ENCODE data around the gene SP3. TPM values are rescaled to one million over a fixed set of nuclear protein-coding genes. Genes with fewer than 3 reads are reported as not detected.

The SP3 gene
- total and polyA plus RNA-seq, 9 of the 15 experiments (the other 6 are each of a cell fraction or from before 2014, with no cell fraction given): 12.0 to 106 (median 74.9) TPM

DNA sequence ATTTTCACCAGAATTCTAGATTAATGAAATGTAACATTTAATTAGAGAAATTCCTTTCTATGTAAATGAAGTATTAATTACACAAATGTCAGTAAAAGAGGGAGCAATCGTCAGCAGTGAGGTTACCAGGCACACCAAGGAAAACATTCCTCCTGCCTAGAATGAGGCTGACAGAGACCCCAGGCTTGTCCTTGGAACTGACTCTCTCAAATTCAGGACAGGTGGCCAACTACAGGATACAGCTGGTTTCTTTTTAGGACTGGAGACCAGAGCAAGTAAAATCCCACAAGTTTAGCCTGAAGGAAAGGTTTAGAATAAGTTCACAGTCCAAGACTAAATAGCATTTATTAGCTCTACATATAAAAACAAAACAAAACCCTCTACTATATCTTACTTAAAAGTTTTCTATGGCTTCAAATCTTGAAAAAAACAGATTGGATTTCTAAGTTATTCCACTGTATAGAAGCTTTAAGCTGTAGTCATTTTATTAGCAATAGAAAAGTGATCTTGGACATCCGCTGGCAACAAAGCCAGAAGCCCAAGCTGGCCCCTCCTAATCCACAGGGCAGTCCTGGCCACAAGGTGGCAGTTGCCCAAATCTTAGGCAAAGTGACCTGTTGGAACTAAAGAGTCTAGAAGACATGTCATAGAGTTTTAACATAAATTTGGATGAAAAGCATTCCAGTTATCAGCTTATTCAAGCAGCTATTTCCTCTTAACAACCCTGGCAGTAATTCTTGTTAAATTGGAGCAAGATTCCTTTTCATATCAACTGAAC is 81.0 kb downstream of the SP3 start:
- FAIRE-seq: peak; percentile 52
- TF ChIP-seq GABPA (tag; conservative IDR thresholded peaks at IDR 0.05; ENCODE audit: low read depth) (no peak), MAZ (CRISPR knock-in tag; conservative IDR thresholded peaks at IDR 0.05 in 1 of 2, IDR thresholded peaks at IDR 0.05 in 1 of 2) (peak in 1 of 2 experiments; percentile 33; a peak in 1 of 4 replicates), RAD21 (CRISPR knock-in tag; conservative IDR thresholded peaks at IDR 0.05 in 1 of 2, IDR thresholded peaks at IDR 0.05 in 1 of 2) (peak; percentile 56 to 78), HDAC8 (tag; IDR thresholded peaks at IDR 0.05) (no peak), BMI1 (IDR thresholded peaks at IDR 0.05; ENCODE audit: low read length) (peak; percentile 12; the same call in 1 of the 2 replicates), U2AF2 (optimal IDR thresholded peaks at IDR 0.05; ENCODE audit: low read depth, low read length) (no peak), ATF7 (IDR thresholded peaks at IDR 0.05) (0 out of 2 replicates have a peak, but pooled peaks have one; percentile 16), MNT (conservative IDR thresholded peaks at IDR 0.05) (no peak), ZNF436 (CRISPR knock-in tag; IDR thresholded peaks at IDR 0.05) (no peak)
- TF ChIP-seq, protein P1, sequence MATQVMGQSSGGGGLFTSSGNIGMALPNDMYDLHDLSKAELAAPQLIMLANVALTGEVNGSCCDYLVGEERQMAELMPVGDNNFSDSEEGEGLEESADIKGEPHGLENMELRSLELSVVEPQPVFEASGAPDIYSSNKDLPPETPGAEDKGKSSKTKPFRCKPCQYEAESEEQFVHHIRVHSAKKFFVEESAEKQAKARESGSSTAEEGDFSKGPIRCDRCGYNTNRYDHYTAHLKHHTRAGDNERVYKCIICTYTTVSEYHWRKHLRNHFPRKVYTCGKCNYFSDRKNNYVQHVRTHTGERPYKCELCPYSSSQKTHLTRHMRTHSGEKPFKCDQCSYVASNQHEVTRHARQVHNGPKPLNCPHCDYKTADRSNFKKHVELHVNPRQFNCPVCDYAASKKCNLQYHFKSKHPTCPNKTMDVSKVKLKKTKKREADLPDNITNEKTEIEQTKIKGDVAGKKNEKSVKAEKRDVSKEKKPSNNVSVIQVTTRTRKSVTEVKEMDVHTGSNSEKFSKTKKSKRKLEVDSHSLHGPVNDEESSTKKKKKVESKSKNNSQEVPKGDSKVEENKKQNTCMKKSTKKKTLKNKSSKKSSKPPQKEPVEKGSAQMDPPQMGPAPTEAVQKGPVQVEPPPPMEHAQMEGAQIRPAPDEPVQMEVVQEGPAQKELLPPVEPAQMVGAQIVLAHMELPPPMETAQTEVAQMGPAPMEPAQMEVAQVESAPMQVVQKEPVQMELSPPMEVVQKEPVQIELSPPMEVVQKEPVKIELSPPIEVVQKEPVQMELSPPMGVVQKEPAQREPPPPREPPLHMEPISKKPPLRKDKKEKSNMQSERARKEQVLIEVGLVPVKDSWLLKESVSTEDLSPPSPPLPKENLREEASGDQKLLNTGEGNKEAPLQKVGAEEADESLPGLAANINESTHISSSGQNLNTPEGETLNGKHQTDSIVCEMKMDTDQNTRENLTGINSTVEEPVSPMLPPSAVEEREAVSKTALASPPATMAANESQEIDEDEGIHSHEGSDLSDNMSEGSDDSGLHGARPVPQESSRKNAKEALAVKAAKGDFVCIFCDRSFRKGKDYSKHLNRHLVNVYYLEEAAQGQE (IDR thresholded peaks at IDR 0.05; ENCODE audit: borderline replicate concordance): peak; percentile 67; the same call in 1 of the 2 replicates
- TF ChIP-seq, protein P1 (CRISPR knock-in tag; IDR thresholded peaks at IDR 0.05; ENCODE audit: low read depth): no peak

More for the DNA sequence above, 81.0 kb downstream of the SP3 start:
- POLR2A ChIA-PET: no interaction called here
- Histone ChIP-seq H3K27me3 (ENCODE audit: control insufficient read depth in 2 of 2, insufficient read depth in 2 of 2, low read length in 2 of 2) (peaks cover 13 to 27% of the 10 kb centered on the region in 2 experiments; a peak in 4 of 5 replicates), H3K9me3 (replicated peaks; ENCODE audit: control insufficient read depth, insufficient read depth, low read depth, low read length) (no peaks in the 10 kb centered on the region; the same call in 1 of the 2 replicates), H3K27ac (ENCODE audit: extremely low read depth, low read depth, low read length) (no peak overlapping the region), H3K4me1 (replicated peaks in 1 of 2; ENCODE audit: control insufficient read depth in 2 of 2, insufficient read depth in 2 of 2, low read length in 2 of 2) (no peaks in the 10 kb centered on the region), H4K20me1 (replicated peaks; ENCODE audit: control insufficient read depth, insufficient read depth, low read length) (no peaks in the 10 kb centered on the region), H3K9ac (ENCODE audit: insufficient read depth in 1 of 2, low read depth in 2 of 2, low read length in 2 of 2) (no peak overlapping the region), H3K9me1 (ENCODE audit: control insufficient read depth, insufficient read depth, low read length) (no peaks in the 10 kb centered on the region), H3K79me2 (ENCODE audit: control insufficient read depth, insufficient read depth, low read length) (no peaks in the 10 kb centered on the region), H3K4me3 (no peak overlapping the region), H2AFZ (ENCODE audit: low read depth, low read length) (peak overlapping the region; percentile 9; the same call in 1 of the 2 replicates), H3K36me3 (ENCODE audit: control insufficient read depth, insufficient read depth, low read length) (no peaks in the 10 kb centered on the region), H3K4me2 (ENCODE audit: insufficient read depth, low read length) (no peak overlapping the region)
- 11% methylated on average over 2 of the region's 2 CpGs for WGBS (ENCODE audit: insufficient coverage, low coverage, missing lambda C conversion rate)
- intact Hi-C loops (cut with micrococcal nuclease): loop anchor here (5.0 kb wide), 2 partner anchors 153 to 453 kb away; no protein-coding TSS in a partner anchor
- ATAC-seq: peak; percentile 97
- CTCF ChIA-PET (ENCODE audit: low intra/inter-chr PET ratio): interaction anchor here (0.7 kb wide), 1 partner anchor 155 kb away, joined by 3 read pairs; no protein-coding TSS in a partner anchor
- BruUV-seq (replicated peaks): no TSS peak
- in situ Hi-C loops (cut with MboI): no loop called here
- peak; percentile 51 to 74 (median 62) for DNase-seq (ENCODE audit: extremely low read depth in 1 of 4, low spot score in 3 of 4)

Data from K562 (cell line).